HG02588 (cell line): ENCODE results near the gene UHRF2.
"Not testable (repeated sequence)": the region's sequence is repeated elsewhere in the genome, so short reads cannot be mapped to it uniquely, and the experiment has no call there.

Source experiments
- ATAC-seq: cut with Tn5 transposase; IDR thresholded peaks from one replicate; pipeline ENCODE4 v1.9.1; 2021; ENCODE audit warnings: mild to moderate bottlenecking, moderate library complexity; ENCODE audit not compliant: unreplicated experiment

The UHRF2 gene

GRCh38 chr9:6428940-6429889 is 16.2 kb downstream of the UHRF2 start:
- ATAC-seq: peak; percentile 93

GRCh38 chr9:6431038-6431437 is 18.0 kb downstream of the UHRF2 start:
- no peak for ATAC-seq

DNA sequence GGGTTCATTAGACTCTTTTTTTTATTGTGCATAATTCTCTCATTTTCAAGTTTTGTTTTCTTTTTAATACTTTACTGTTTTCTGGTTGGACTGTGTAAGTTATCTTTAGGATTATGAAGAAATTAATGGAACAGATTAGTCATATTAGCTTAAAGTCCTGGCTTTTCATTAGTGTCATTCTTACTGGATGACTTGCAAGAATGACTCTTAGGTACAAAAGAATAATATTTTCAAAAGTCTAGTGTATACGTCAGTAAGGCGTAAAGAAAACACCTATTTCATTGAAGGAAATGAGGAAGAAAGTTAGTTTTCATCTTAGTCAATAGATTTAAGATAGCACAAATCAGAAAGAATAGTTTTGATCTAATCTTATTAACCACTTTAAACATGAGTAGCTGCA is 20.4 kb downstream of the UHRF2 start:
- no peak for ATAC-seq

GRCh38 chr9:6439051-6439703 is 26.2 kb downstream of the UHRF2 start:
- no peak for ATAC-seq

DNA sequence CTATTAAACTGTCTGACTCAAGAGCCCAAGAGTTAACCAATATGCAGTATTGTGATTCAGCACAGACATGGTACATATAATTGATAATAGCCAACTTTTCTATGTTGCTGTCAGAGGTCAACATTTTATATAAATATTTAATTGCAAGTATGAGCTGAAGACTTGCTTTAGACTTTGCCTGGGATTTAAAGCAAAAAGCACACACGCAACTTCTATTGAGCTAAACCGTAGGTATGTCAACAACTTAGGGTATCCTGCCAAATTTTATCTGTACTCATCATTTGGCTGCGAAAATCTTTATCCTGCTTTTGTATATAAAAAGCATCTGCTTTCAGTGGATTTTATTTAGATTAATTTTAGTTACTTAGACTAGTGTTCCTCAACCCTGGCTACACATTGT is 27.4 kb downstream of the UHRF2 start:
- no peak for ATAC-seq

- ATAC-seq: no peak
Observed at GRCh38 chr9:6441269-6441668, 28.3 kb downstream of the UHRF2 start.

DNA sequence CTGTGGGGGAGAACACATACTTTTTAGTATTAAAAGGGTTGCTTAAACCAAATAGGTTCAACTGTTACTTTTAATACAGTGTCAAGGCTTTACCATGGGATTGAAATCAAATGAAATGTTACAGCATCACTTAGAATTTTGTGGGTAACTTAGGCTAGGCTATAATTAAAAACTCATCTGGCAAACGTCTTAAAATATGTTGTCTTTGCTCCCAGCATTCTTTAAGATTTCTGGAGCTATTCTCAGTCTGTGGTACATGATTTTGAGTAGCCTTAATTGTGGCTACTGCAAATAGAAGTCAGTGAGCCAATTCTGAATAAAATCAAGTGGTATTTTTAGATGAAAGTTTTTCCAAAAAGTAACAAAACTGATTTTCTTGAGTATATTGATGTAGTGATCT is 30.7 kb downstream of the UHRF2 start:
- no peak for ATAC-seq

DNA sequence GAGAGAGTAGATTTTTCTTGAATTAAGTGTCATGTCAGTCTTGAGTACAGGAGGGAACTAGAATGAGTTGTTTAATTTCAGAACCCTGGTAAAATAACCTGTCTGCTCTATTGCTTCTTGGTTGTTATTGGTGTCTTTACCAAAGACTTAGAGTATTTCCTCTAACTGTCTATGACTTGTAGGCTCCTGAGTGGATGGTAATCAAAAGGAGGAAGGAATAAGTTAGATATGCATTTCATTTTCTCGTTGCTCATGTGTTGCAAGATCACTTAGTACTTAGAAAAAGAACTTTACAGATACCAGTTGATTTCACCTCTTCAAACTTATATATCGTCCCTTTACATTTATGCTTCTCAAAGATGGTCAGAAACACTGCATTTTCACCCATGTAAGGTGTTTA is 31.1 kb downstream of the UHRF2 start:
- ATAC-seq: no peak

GRCh38 chr9:6449086-6449485 is 36.1 kb downstream of the UHRF2 start:
- ATAC-seq: no peak

- ATAC-seq: no peak
Observed at GRCh38 chr9:6449645-6450044, 36.6 kb downstream of the UHRF2 start.

GRCh38 chr9:6450641-6451375 is 37.8 kb downstream of the UHRF2 start:
- no peak for ATAC-seq

DNA sequence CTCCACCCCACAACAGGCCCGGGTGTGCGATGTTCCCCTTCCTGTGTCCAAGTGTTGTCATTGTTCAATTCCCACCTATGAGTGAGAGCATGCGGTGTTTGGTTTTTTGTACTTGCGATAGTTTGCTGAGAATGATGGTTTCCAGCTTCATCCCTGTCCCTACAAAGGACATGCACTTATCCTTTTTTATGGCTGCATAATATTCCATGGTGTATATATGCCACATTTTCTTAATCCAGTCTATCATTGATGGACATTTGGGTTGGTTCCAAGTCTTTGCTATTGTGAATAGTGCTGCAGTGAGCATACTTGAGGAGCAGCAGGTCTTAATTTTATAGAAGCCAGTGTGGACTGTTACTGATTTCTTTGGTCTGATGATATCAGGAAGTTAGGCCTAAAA is 42.3 kb downstream of the UHRF2 start:
- not testable (repeated sequence) for ATAC-seq

DNA sequence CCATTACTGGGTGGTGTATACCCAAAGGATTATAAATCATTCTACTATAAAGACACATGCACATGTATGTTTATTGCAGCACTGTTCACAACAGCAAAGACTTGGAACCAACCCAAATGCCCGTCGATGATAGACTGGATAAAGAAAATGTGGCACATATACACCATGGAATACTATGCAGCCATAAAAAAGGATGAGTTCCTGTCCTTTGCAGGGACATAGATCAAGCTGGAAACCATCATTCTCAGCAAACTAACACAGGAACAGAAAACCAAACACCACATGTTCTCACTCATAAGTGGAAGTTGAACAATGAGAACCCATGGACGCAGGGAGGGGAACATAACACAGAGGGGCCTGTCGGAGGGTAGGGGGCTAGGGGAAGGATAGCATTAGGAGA is 45.7 kb downstream of the UHRF2 start:
- not testable (repeated sequence) for ATAC-seq

DNA sequence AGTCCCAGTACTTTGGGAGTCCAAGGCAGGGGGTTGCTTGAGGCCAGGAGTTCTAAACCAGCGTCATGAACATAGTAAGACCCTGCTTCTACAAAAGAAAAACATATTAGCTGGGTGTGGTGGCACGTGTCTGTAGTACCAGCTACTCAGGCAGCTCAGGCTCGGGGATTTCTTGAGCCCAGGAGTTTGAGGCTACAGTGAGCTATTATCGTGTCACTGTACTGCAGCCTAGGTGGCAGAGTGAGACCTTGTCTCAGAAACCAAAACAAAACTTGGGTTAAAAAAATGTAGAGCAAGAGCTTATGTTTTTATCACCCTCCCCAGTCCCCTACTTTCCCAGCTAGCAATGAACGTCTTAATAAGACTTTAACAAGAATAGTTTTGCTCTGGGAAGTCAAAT is 46.7 kb downstream of the UHRF2 start:
- ATAC-seq: no peak

GRCh38 chr9:6460189-6460768 is 47.3 kb downstream of the UHRF2 start:
- ATAC-seq: no peak

DNA sequence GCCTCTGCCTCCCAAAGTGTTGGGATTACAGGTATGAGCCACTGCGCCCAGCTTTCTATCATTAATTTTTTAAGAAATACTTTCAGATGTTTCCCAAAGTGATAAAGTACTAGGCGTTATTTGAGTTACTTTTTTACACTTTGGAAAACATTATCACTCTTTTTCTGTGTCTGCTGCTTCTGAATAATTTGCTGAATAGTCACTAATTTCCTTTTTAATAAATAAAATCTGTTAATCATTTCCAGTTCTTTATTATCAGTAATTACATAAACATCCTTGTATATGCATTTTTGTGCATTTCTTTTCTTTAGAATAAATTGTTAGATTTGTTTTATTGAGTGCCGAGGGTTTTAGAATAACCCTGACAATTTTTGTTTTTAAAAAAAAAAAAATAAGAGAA is 48.6 kb downstream of the UHRF2 start:
- ATAC-seq: no peak

GRCh38 chr9:6467006-6467625 is 54.1 kb downstream of the UHRF2 start:
- no peak for ATAC-seq

GRCh38 chr9:6471231-6471850 is 58.3 kb downstream of the UHRF2 start:
- no peak for ATAC-seq

GRCh38 chr9:6473151-6473550 is 60.2 kb downstream of the UHRF2 start:
- no peak for ATAC-seq

DNA sequence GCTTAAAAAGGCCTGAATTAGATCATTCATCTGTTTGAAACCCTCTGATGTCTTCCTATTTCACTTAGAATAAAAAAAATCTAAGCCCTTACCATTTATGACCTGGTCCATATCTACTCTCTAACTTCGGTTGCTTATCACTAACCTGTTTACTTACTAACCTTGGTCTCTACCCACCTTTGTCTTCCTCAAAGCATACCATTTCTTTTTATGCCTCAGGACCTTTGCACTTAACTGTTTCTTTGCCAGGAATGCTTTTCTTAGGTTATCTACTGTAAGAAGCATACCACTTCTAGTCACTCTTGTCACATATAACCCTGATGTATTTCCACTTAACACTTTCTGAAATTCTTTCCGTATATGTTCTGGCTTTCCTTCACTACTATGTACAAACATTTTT is 67.0 kb downstream of the UHRF2 start:
- ATAC-seq: no peak
